OCI-LY1 (cell line): ENCODE measurements around the gene TCL1B.

Experiments
- EZH2 ChIP-seq: fragments of 200-600 bp; sonication (generic), shearing (Covaris generic); IDR thresholded peaks from 2 replicates; pipeline ENCODE4 v1.8.0; 2017; ENCODE audit warnings: borderline replicate concordance, mixed run types, mild to moderate bottlenecking, antibody characterized with exemption, low read length, moderate library complexity, mixed read lengths
- TF ChIP-seq, protein P1 (sequence below): fragments of 200-600 bp; sonication (generic), shearing (Covaris generic); IDR thresholded peaks from 2 replicates; pipeline ENCODE4 v1.5.1; 2017; ENCODE audit warnings: mild to moderate bottlenecking, antibody characterized with exemption, low read length, moderate library complexity, mixed read lengths

GRCh38 chr14:95711476-95712176 lies 25.4 kb downstream of the TCL1B start:
- TF ChIP-seq, protein P1, sequence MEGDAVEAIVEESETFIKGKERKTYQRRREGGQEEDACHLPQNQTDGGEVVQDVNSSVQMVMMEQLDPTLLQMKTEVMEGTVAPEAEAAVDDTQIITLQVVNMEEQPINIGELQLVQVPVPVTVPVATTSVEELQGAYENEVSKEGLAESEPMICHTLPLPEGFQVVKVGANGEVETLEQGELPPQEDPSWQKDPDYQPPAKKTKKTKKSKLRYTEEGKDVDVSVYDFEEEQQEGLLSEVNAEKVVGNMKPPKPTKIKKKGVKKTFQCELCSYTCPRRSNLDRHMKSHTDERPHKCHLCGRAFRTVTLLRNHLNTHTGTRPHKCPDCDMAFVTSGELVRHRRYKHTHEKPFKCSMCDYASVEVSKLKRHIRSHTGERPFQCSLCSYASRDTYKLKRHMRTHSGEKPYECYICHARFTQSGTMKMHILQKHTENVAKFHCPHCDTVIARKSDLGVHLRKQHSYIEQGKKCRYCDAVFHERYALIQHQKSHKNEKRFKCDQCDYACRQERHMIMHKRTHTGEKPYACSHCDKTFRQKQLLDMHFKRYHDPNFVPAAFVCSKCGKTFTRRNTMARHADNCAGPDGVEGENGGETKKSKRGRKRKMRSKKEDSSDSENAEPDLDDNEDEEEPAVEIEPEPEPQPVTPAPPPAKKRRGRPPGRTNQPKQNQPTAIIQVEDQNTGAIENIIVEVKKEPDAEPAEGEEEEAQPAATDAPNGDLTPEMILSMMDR, result no peak
- no peak for TF ChIP-seq EZH2
